Osteocyte (in vitro differentiated cells): ENCODE data around the gene IL1R1. TPM values are rescaled to one million over a fixed set of nuclear protein-coding genes. Genes with fewer than 3 reads are reported as not detected.

ENCODE experiments used
- DNase-seq: peaks from one replicate; pipeline ENCODE4 v3.0.0; 2021; ENCODE audit warnings: mixed read lengths; ENCODE audit not compliant: unreplicated experiment; ENCODE audit errors: extremely low spot score
- H3K27ac Mint-ChIP-seq: one replicate; pipeline ENCODE4 v1.8.0; 2021; ENCODE audit warnings: mild to moderate bottlenecking, mixed read lengths; ENCODE audit not compliant: unreplicated experiment
- H3K27me3 Mint-ChIP-seq: one replicate; pipeline ENCODE4 v1.8.0; 2021; ENCODE audit warnings: mixed read lengths; ENCODE audit not compliant: unreplicated experiment
- H3K36me3 Mint-ChIP-seq: one replicate; pipeline ENCODE4 v1.8.0; 2021; ENCODE audit warnings: mixed read lengths; ENCODE audit not compliant: unreplicated experiment
- H3K4me1 Mint-ChIP-seq: one replicate; pipeline ENCODE4 v1.8.0; 2021; ENCODE audit warnings: mixed read lengths; ENCODE audit not compliant: unreplicated experiment
- H3K4me3 Mint-ChIP-seq: one replicate; pipeline ENCODE4 v1.8.0; 2021; ENCODE audit warnings: mild to moderate bottlenecking, moderate library complexity, mixed read lengths; ENCODE audit not compliant: unreplicated experiment
- H3K9me3 Mint-ChIP-seq: one replicate; pipeline ENCODE4 v1.8.0; 2021; ENCODE audit warnings: mixed read lengths; ENCODE audit not compliant: unreplicated experiment
- CTCF ChIP-seq: fragments of 200-600 bp; sonication (generic); IDR thresholded peaks from 2 replicates; pipeline ENCODE4 v1.5.0; 2021; ENCODE audit warnings: antibody characterized with exemption, mild to moderate bottlenecking, moderate library complexity
- total RNA-seq: library from RNA; stranded (reverse); gene quantifications from 2 replicates; pipeline ENCODE4 v1.2.1, GENCODE V29; 2021

Gene IL1R1
- total RNA-seq, 1 donor from 2014 or later = 59.8 TPM

DNA sequence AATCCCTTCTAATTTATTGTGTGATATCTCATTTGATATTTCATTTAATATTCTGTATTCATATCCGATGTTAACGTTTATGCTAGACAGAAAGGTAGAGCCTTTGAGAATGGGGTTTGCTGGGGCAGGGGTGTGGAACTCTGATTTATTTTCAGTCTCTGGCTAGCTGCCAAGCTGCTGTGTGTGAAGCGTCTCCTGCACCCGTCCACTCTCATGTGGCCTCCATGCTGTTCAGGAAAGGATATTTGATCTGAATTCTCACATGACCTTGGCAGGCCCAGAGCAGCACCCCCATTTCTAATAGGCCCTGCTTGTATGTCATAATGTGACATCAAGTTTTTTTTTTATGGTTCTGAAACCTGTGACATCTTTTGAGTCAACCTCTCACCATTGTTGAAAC, 1.6 kb downstream of the IL1R1 start:
- no peak for DNase-seq
- H3K4me3 Mint-ChIP-seq = peak overlapping the region; percentile 86
- H3K27me3 Mint-ChIP-seq = no peaks in the 10 kb centered on the region
- peaks cover 37% of the 10 kb centered on the region for H3K36me3 Mint-ChIP-seq
- H3K4me1 Mint-ChIP-seq = peaks cover 79% of the 10 kb centered on the region
- peaks cover 16% of the 10 kb centered on the region for H3K9me3 Mint-ChIP-seq
- no peak for TF ChIP-seq CTCF
- peak overlapping the region; percentile 59 for H3K27ac Mint-ChIP-seq

DNA sequence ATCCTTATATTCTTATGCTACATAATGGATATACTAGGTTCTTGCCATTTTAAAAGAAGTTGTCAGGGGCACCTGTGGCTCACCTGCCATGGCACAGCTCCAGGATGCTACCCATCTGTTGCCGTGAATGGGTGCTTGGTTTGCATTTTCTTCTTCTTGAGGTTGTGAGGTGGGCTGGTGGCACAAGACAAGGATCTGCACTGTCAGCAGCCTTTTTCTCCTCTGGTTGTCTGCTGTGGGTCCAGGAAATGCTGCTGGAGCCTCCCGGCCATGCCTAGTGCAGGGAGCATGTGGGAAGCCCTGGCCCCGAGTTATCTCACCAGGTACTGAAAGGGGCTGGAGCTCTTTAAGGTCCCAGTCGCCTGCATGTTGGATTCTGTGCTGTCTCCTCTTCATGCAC, 2.6 kb downstream of the IL1R1 start:
- DNase-seq = no peak
- no peaks in the 10 kb centered on the region for H3K27me3 Mint-ChIP-seq
- no peak for TF ChIP-seq CTCF
- H3K9me3 Mint-ChIP-seq = peaks cover 14% of the 10 kb centered on the region
- H3K36me3 Mint-ChIP-seq = peaks cover 39% of the 10 kb centered on the region
- peak overlapping the region; percentile 35 for H3K4me3 Mint-ChIP-seq
- no peak overlapping the region for H3K27ac Mint-ChIP-seq
- H3K4me1 Mint-ChIP-seq = peaks cover 72% of the 10 kb centered on the region

GRCh38 chr2:102145934-102146333, 3.4 kb downstream of the IL1R1 start:
- Mint-ChIP-seq H3K36me3 (peaks cover 46% of the 10 kb centered on the region), H3K27ac (no peak overlapping the region), H3K4me1 (peaks cover 70% of the 10 kb centered on the region), H3K4me3 (no peak overlapping the region), H3K27me3 (no peaks in the 10 kb centered on the region), H3K9me3 (peaks cover 14% of the 10 kb centered on the region)
- no peak for DNase-seq
- TF ChIP-seq CTCF = no peak

- Mint-ChIP-seq H3K27me3 (no peaks in the 10 kb centered on the region), H3K4me1 (peaks cover 63% of the 10 kb centered on the region), H3K27ac (no peak overlapping the region), H3K4me3 (no peak overlapping the region), H3K9me3 (peaks cover 14% of the 10 kb centered on the region), H3K36me3 (peaks cover 60% of the 10 kb centered on the region)
- DNase-seq = no peak
- no peak for TF ChIP-seq CTCF
Observed at GRCh38 chr2:102147935-102148334, 5.4 kb downstream of the IL1R1 start.

DNA sequence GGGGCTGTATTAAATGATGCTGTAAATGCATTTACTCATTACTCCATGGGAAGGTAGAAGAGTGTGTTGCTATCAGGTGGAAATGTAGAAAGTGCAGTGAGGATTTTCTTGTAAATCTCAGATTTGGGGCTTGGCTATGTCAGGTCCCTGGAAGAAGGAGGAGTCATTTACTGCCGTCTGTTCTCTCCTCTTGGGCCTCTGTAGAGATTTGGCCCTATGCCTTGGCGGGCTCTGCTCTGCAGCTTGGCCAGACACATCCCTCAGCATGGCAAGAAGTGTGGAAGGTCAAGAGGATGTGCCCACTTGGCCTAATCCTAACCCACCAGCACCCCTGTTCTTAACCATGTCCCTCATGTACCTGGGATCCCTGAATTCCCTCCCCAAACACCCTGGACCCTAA, 6.7 kb downstream of the IL1R1 start:
- peak overlapping the region; percentile 56 for H3K27ac Mint-ChIP-seq
- peaks cover 50% of the 10 kb centered on the region for H3K4me1 Mint-ChIP-seq
- H3K27me3 Mint-ChIP-seq = no peaks in the 10 kb centered on the region
- DNase-seq = no peak
- H3K36me3 Mint-ChIP-seq = peaks cover 67% of the 10 kb centered on the region
- peaks cover 14% of the 10 kb centered on the region for H3K9me3 Mint-ChIP-seq
- no peak overlapping the region for H3K4me3 Mint-ChIP-seq
- no peak for TF ChIP-seq CTCF
